NT2/D1 (cell line): Measurements from ENCODE around the gene TSPEAR.

Source experiments
- DNase-seq: peaks from one replicate; pipeline ENCODE4 v3.0.0-alpha.2; 2011; ENCODE audit warnings: low read depth, low spot score
- H3K27me3 ChIP-seq: 2 replicates; pipeline ENCODE4 v1.6.0; 2011; ENCODE audit warnings: mild to moderate bottlenecking; ENCODE audit not compliant: insufficient read length, insufficient read depth
- H3K36me3 ChIP-seq: 2 replicates; pipeline ENCODE4 v1.6.1; 2011; ENCODE audit warnings: mild to moderate bottlenecking, low read length, mixed read lengths; ENCODE audit not compliant: insufficient read depth, insufficient read length
- H3K4me1 ChIP-seq: 2 replicates; pipeline ENCODE4 v1.5.1; 2011; ENCODE audit not compliant: insufficient read depth, insufficient read length
- H3K4me3 ChIP-seq: 2 replicates; pipeline ENCODE4 v1.5.1; 2011; ENCODE audit warnings: low read depth; ENCODE audit not compliant: insufficient read length
- H3K9ac ChIP-seq: 2 replicates; pipeline ENCODE4 v1.6.0; 2011; ENCODE audit warnings: low read depth; ENCODE audit not compliant: insufficient read length
- H3K9me3 ChIP-seq: 2 replicates; pipeline ENCODE4 v1.5.1; 2011; ENCODE audit warnings: mild to moderate bottlenecking, low read length; ENCODE audit not compliant: insufficient read depth
- SUZ12 ChIP-seq: IDR thresholded peaks from 2 replicates; pipeline ENCODE4 v1.6.1; 2011; ENCODE audit not compliant: insufficient read length, insufficient read depth; ENCODE audit errors: extremely low read depth
- YY1 ChIP-seq: IDR thresholded peaks from 2 replicates; pipeline ENCODE4 v1.6.1; 2011; ENCODE audit not compliant: insufficient read length, insufficient read depth
- ZNF274 ChIP-seq: IDR thresholded peaks from 2 replicates; pipeline ENCODE4 v1.6.1; 2011; ENCODE audit warnings: mild to moderate bottlenecking, low read depth, low read length

Gene TSPEAR

DNA sequence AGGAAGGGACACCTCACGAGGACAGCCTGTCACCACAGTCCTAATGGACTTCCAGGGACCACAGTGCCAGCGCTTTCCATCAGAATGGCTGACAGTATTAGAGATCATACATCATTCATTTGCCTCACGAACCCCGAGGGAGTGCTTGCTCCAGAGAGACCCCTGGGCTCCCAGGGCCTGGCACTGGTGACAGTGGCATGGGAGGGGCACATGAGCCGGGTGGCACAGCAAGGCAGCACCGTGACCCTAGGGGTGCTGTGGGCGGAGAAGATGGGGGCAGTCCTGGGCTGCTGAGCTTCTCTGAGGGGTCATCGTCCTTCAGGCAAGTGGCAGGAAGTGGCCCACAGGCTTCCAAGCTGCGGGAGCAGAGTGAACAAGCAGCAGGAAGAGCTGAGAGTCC, 16.4 kb upstream of the TSPEAR start:
- Histone ChIP-seq H3K27me3 (peaks cover 53% of the 10 kb centered on the region), H3K4me1 (peaks cover 5% of the 10 kb centered on the region), H3K9ac (no peak overlapping the region), H3K36me3 (no peaks in the 10 kb centered on the region), H3K4me3 (no peak overlapping the region), H3K9me3 (peaks cover 6% of the 10 kb centered on the region; the same call in 1 of the 2 replicates)
- no peak for DNase-seq
- TF ChIP-seq SUZ12 = no peak
- TF ChIP-seq ZNF274 = no peak
- no peak for TF ChIP-seq YY1

- peaks cover 57% of the 10 kb centered on the region for H3K27me3 ChIP-seq
- peaks cover 9% of the 10 kb centered on the region for H3K4me1 ChIP-seq
- TF ChIP-seq YY1 (no peak), ZNF274 (no peak), SUZ12 (no peak)
Observed at GRCh38 chr21:44727321-44727720, 15.9 kb upstream of the TSPEAR start.

GRCh38 chr21:44726826-44727225, 15.5 kb upstream of the TSPEAR start:
- Histone ChIP-seq H3K27me3 (peaks cover 57% of the 10 kb centered on the region), H3K4me3 (no peak overlapping the region), H3K9me3 (peaks cover 6% of the 10 kb centered on the region; the same call in 1 of the 2 replicates), H3K9ac (no peak overlapping the region), H3K4me1 (peaks cover 9% of the 10 kb centered on the region), H3K36me3 (no peaks in the 10 kb centered on the region)
- TF ChIP-seq SUZ12 = no peak
- TF ChIP-seq ZNF274 = no peak
- no peak for TF ChIP-seq YY1
- DNase-seq = no peak

More at GRCh38 chr21:44727321-44727720, 15.9 kb upstream of the TSPEAR start:
- Histone ChIP-seq H3K9me3 (peaks cover 6% of the 10 kb centered on the region; the same call in 1 of the 2 replicates), H3K9ac (no peak overlapping the region), H3K4me3 (no peak overlapping the region), H3K36me3 (no peaks in the 10 kb centered on the region)
- no peak for DNase-seq

DNA sequence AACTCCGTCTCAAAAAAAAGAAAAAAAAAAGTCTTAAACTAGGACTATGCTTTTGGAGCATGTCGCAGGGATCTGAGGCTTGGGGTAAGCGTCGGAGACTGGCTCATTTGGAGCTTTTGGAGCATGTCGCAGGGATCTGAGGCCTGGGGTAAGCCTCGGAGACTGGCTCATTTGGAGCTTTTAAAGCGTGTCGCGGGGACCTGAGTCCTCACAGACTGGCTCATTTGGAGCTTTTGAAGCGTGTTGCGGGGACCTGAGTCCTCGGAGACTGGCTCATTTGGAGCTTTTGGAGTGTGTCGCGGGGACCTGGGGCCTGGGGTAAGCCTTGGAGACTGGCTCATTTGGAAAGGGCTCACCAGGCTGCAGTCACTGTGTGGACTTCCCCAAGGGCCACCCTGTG, 13.6 kb upstream of the TSPEAR start:
- Histone ChIP-seq H3K9ac (no peak overlapping the region), H3K27me3 (peaks cover 63% of the 10 kb centered on the region), H3K36me3 (no peaks in the 10 kb centered on the region), H3K9me3 (no peaks in the 10 kb centered on the region; the same call in 1 of the 2 replicates), H3K4me1 (peaks cover 6% of the 10 kb centered on the region), H3K4me3 (no peak overlapping the region)
- no peak for TF ChIP-seq YY1
- no peak for DNase-seq

DNA sequence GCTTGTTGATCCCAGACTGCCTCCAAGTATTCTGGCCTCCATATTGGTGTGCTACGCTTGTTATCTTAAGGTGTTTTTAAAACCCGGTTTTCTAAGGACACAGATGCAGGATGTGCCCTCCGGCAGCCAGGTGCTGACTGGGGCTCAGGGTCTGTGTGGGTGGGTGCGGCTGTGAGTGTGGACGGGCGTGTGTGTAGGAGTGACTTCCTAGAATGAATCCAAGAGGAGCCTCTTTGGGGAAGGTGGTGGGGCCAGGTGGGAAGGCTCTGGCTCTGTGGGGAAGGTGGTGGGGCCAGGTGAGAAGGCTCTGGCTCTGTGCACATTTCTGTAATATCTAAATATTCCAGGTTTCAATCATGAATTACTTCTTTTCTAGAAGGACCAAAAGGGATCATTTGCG, 12.8 kb upstream of the TSPEAR start:
- Histone ChIP-seq H3K4me3 (no peak overlapping the region), H3K36me3 (no peaks in the 10 kb centered on the region), H3K27me3 (peaks cover 64% of the 10 kb centered on the region), H3K9me3 (no peaks in the 10 kb centered on the region), H3K9ac (no peak overlapping the region), H3K4me1 (peaks cover 6% of the 10 kb centered on the region)
- no peak for TF ChIP-seq SUZ12
- TF ChIP-seq YY1 = no peak
- no peak for TF ChIP-seq ZNF274
- DNase-seq = no peak

- Histone ChIP-seq H3K27me3 (peaks cover 64% of the 10 kb centered on the region), H3K4me3 (peak overlapping the region; percentile 31), H3K9ac (peak overlapping the region; percentile 69), H3K4me1 (peaks cover 9% of the 10 kb centered on the region), H3K36me3 (no peaks in the 10 kb centered on the region), H3K9me3 (no peaks in the 10 kb centered on the region)
- DNase-seq = no peak
- TF ChIP-seq SUZ12 (no peak), ZNF274 (no peak), YY1 (no peak)
Observed at GRCh38 chr21:44723177-44724131, 12.1 kb upstream of the TSPEAR start.

DNA sequence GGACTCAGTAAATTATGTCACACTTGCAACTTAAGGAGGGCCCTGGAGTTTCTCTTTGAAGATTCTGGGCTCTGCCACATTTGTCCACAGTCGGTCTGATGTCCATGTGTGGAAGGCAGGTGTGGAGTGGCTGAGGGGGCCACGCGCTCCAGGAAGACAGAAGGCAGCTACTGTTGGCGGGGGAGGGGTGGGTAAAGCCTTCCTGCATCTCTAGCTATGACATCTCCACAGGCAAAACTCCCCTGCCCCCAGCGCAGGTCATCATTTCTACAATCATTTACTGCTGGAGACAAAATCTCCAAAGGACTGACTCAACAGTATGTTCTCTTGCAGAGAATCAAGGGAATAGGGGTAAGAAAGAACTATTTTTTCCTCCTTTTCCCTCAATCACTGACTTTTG, 11.4 kb upstream of the TSPEAR start:
- DNase-seq = no peak
- Histone ChIP-seq H3K4me3 (no peak overlapping the region), H3K9me3 (no peaks in the 10 kb centered on the region), H3K27me3 (peaks cover 62% of the 10 kb centered on the region), H3K9ac (no peak overlapping the region), H3K36me3 (no peaks in the 10 kb centered on the region), H3K4me1 (peaks cover 11% of the 10 kb centered on the region)
- no peak for TF ChIP-seq YY1
- TF ChIP-seq SUZ12 = no peak
- no peak for TF ChIP-seq ZNF274
